Ascending aorta (tissue), 2 donors: ENCODE measurements around the gene PTN. TPM values are rescaled to one million over a fixed set of nuclear protein-coding genes. Genes with fewer than 3 reads are reported as not detected.

Source experiments
- DNase-seq, 2 donors: peaks; one replicate each; pipeline ENCODE4 v3.0.0-alpha.2; 2019; ENCODE audit warnings: low spot score in 2 of 2
- H3K27ac ChIP-seq, 2 donors: fragments of 200-600 bp; sonication (generic); one replicate each; pipeline ENCODE4 v1.5.1; 2016 to 2017; ENCODE audit warnings: mild to moderate bottlenecking in 1 of 2
- H3K27me3 ChIP-seq: fragments of 200-600 bp; sonication (generic); one replicate; pipeline ENCODE4 v1.5.1; 2017
- H3K36me3 ChIP-seq, 2 donors: fragments of 200-600 bp; sonication (generic); one replicate each; pipeline ENCODE4 v1.5.1; 2016
- H3K4me1 ChIP-seq, 2 donors: fragments of 200-600 bp; sonication (generic); one replicate each; pipeline ENCODE4 v1.5.1; 2016 to 2017; ENCODE audit warnings: mild to moderate bottlenecking in 1 of 2
- H3K4me3 ChIP-seq, 2 donors: fragments of 200-600 bp; sonication (generic); one replicate each; pipeline ENCODE4 v1.5.1; 2016 to 2017; ENCODE audit warnings: mild to moderate bottlenecking in 1 of 2
- H3K9me3 ChIP-seq, 2 donors: fragments of 200-600 bp; sonication (generic); one replicate each; pipeline ENCODE4 v1.5.1; 2016
- intact Hi-C: fragments of 100-400 bp; cut with DNase I; formaldehyde crosslinking; loops from one replicate; pipeline ENCODE4 v1.15.1; 2023
- total RNA-seq: library from RNA; depleted of rRNA; stranded (reverse); fragments of >200 nt; gene quantifications from one replicate; pipeline ENCODE4 v1.1.0, GENCODE V29; 2016
- TF ChIP-seq, protein P1 (sequence below), 3 experiments: fragments of 200-600 bp in 2 of 3; fragments of 450-650 bp in 1 of 3; sonication (generic) in 2 of 3; IDR thresholded peaks; one replicate each; pipeline ENCODE4 v1.5.1; 2016 to 2019; ENCODE audit warnings: antibody characterized with exemption in 3 of 3, mild to moderate bottlenecking in 1 of 3, moderate library complexity in 1 of 3

The PTN gene
- total RNA-seq, 1 donor from 2014 or later: 10.4 TPM

DNA sequence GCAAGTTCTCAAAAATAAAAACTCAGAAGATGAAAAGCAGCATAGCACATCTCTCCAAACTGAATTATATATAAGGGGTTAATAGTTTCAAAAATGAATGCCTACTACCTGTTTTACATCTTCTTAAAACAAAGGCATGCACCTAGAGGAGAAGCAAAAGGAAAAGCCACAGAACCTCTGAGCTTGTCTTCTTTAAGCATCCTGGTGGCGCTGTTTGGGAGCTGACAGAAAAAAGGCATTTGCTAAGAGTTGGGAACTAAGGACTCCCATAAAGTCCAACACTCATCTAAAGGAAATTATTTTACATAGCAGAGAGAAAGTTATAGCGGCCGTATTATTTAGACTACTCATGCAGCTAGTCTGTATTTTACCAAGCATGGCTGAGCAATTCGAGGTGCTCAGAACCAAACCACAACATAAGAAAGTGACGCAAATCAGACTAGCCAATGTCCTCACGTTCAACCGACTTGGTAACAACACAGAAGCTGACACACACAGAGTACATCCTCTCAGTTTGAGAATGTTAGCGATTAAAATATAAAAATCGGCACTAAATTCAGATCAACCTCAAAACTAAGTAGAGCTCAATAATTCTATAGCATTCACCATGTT is 38.8 kb downstream of the PTN start:
- Histone ChIP-seq H3K36me3 (no peaks in the 10 kb centered on the region), H3K27me3 (no peaks in the 10 kb centered on the region), H3K9me3 (no peaks in the 10 kb centered on the region), H3K4me3 (no peak overlapping the region), H3K4me1 (no peaks in the 10 kb centered on the region), H3K27ac (no peak overlapping the region)
- no peak for DNase-seq
- TF ChIP-seq, protein P1, sequence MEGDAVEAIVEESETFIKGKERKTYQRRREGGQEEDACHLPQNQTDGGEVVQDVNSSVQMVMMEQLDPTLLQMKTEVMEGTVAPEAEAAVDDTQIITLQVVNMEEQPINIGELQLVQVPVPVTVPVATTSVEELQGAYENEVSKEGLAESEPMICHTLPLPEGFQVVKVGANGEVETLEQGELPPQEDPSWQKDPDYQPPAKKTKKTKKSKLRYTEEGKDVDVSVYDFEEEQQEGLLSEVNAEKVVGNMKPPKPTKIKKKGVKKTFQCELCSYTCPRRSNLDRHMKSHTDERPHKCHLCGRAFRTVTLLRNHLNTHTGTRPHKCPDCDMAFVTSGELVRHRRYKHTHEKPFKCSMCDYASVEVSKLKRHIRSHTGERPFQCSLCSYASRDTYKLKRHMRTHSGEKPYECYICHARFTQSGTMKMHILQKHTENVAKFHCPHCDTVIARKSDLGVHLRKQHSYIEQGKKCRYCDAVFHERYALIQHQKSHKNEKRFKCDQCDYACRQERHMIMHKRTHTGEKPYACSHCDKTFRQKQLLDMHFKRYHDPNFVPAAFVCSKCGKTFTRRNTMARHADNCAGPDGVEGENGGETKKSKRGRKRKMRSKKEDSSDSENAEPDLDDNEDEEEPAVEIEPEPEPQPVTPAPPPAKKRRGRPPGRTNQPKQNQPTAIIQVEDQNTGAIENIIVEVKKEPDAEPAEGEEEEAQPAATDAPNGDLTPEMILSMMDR (IDR thresholded peaks at IDR 0.05): no peak
- intact Hi-C loops: no loop called here

- no peaks in the 10 kb centered on the region for H3K9me3 ChIP-seq
- no peak for DNase-seq
- no peaks in the 10 kb centered on the region for H3K4me1 ChIP-seq
- H3K27ac ChIP-seq: no peak overlapping the region
- intact Hi-C loops: no loop called here
- no peaks in the 10 kb centered on the region for H3K36me3 ChIP-seq
- no peak overlapping the region for H3K4me3 ChIP-seq
- H3K27me3 ChIP-seq: no peaks in the 10 kb centered on the region
- TF ChIP-seq, protein P1 (IDR thresholded peaks at IDR 0.05): no peak
These were observed 39.4 kb downstream of the PTN start for GRCh38 chr7:137304165-137304564.

DNA sequence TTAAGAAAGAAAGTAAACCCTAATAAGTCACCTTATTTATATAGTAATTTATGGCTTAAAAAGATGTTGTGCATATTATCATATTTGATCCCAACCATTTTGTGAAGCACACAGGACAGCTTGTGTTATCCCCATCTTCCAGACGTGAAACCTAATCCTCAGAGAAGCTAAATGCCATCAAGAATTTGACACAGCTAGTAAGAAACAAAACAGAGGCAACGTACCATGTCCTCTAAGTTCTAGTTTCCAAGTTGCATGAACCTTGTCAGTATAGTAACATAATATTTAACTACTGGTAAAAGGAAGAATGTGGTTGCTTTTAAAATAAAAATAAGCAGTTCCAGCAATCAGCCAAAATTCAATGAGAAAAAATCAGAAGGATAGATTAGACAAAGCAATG is 41.5 kb downstream of the PTN start:
- no peaks in the 10 kb centered on the region for H3K27me3 ChIP-seq
- no peak overlapping the region for H3K27ac ChIP-seq
- no peaks in the 10 kb centered on the region for H3K4me1 ChIP-seq
- no peaks in the 10 kb centered on the region for H3K9me3 ChIP-seq
- no peak for DNase-seq
- H3K36me3 ChIP-seq: no peaks in the 10 kb centered on the region
- TF ChIP-seq, protein P1 (IDR thresholded peaks at IDR 0.05): no peak
- intact Hi-C loops: no loop called here
- H3K4me3 ChIP-seq: no peak overlapping the region

DNA sequence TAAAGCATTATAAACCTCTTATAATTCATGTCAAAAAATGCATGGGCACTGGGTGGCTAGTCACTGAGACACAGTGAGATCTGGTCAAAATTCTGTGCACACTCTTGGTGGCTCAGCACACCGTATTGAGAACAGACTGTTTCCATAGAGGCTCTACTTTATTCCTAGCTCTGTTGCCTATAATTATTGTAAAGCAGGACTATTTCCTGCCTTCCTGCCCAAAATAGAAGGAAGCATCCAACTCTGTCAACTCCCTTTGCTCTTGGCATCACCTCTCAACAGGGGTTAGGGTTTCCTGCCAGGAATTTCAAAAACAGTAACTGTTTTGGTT is 45.1 kb downstream of the PTN start:
- TF ChIP-seq, protein P1 (IDR thresholded peaks at IDR 0.05): no peak
- no peaks in the 10 kb centered on the region for H3K36me3 ChIP-seq
- no peak overlapping the region for H3K27ac ChIP-seq
- intact Hi-C loops: no loop called here
- DNase-seq: no peak
- H3K9me3 ChIP-seq: no peaks in the 10 kb centered on the region
- no peak overlapping the region for H3K4me3 ChIP-seq
- H3K4me1 ChIP-seq: no peaks in the 10 kb centered on the region
- no peaks in the 10 kb centered on the region for H3K27me3 ChIP-seq

DNA sequence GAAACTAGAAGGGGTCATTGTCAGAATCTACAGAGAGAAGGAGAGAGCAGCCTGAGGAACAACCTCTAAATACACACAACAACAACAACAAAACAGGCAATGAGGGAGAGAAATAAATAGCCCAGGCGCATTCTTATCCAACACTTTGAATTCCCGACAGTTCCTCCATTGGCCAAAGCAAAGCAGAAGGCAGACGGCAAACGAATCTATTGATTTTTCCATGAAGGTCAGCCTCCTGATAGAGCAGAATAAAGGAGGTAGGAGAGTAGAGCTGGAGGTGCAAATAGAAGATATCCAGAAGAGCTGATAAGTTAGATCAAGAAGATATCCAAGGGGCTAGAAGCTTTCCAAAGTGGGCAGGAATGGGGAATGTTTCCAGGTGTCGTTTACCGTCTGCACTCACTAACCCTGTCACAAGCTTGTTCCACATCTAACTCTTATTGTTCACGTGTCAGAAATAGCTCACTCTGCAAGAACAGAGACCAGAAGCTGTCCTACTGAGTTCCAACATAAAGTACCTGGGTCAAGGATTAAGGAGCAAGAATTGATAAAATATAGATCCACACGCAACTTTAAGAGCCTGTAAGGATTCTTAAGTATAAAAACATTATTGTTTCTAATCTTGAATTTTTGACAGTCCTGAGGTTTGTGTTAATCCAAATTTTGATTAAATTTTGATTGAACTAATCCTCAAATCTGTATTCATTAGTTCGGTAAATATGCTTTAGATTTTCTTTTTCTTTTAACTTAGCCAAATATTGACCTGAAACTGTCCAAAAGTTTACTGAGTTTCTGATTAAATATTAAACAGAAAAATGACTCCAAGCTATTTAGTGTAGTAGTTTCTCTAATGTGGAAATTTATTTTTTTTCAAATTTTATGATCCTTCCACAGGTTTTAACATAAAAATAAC is 45.7 kb downstream of the PTN start:
- H3K27me3 ChIP-seq: no peaks in the 10 kb centered on the region

More for the DNA sequence above, 45.7 kb downstream of the PTN start:
- Histone ChIP-seq H3K27ac (no peak overlapping the region), H3K4me3 (no peak overlapping the region), H3K36me3 (no peaks in the 10 kb centered on the region), H3K4me1 (no peaks in the 10 kb centered on the region), H3K9me3 (no peaks in the 10 kb centered on the region)
- TF ChIP-seq, protein P1 (IDR thresholded peaks at IDR 0.05): no peak
- intact Hi-C loops: no loop called here
- DNase-seq: no peak
